H1 (cell line): ENCODE results near the gene TRAF3IP3. TPM values are rescaled to one million over a fixed set of nuclear protein-coding genes. Genes with fewer than 3 reads are reported as not detected.

Experiments
- CTCF ChIA-PET: fragments of 300-600 bp; sonication (Branson Sonifier 250); formaldehyde crosslinking; loops from one replicate; lab custom pipeline; 2021; ENCODE audit not compliant: partially characterized antibody; lab: Charles Lee
- POLR2A ChIA-PET: fragments of 300-600 bp; sonication (Branson Sonifier 250); formaldehyde crosslinking; loops from one replicate; lab custom pipeline; 2021; ENCODE audit warnings: inconsistent platforms; ENCODE audit not compliant: partially characterized antibody; lab: Charles Lee
- DNase-seq, 2 experiments: peaks; one replicate each; pipeline versions ENCODE4 v3.0.0 to v3.0.0-alpha.2; 2010 to 2022; ENCODE audit warnings: low spot score in 2 of 2, low read depth in 1 of 2, mixed read lengths in 1 of 2
- FAIRE-seq: peaks from 2 replicates; lab custom pipeline; 2011; peaks lifted over from hg19 to GRCh38; lab: Jason Lieb, UNC
- H2AFZ ChIP-seq: 2 replicates; pipeline ENCODE4 v1.8.1; 2012; ENCODE audit warnings: low read length, inconsistent platforms
- H2AK5ac ChIP-seq: 2 replicates; pipeline ENCODE4 v1.6.1; 2013; ENCODE audit warnings: low read depth, low read length
- H2BK120ac ChIP-seq: replicated peaks from 2 replicates; pipeline ENCODE3; 2013; ENCODE audit warnings: low read depth, low read length, inconsistent platforms
- H2BK12ac ChIP-seq: 2 replicates; pipeline ENCODE4 v1.6.1; 2013; ENCODE audit warnings: low read depth, low read length
- H2BK15ac ChIP-seq: 2 replicates; pipeline ENCODE4 v1.6.1; 2013; ENCODE audit warnings: low read length
- H2BK20ac ChIP-seq: 2 replicates; pipeline ENCODE4 v1.6.1; 2013; ENCODE audit warnings: low read length
- H2BK5ac ChIP-seq: 2 replicates; pipeline ENCODE4 v1.6.1; 2013; ENCODE audit warnings: low read depth, low read length
- H3K14ac ChIP-seq: 2 replicates; pipeline ENCODE4 v1.6.1; 2013; ENCODE audit warnings: inconsistent platforms; ENCODE audit not compliant: insufficient read length
- H3K18ac ChIP-seq: 2 replicates; pipeline ENCODE4 v1.6.1; 2013; ENCODE audit warnings: low read length; ENCODE audit errors: extremely low read depth
- H3K23ac ChIP-seq: 2 replicates; pipeline ENCODE4 v1.6.1; 2013; ENCODE audit warnings: inconsistent platforms; ENCODE audit not compliant: insufficient read length
- H3K23me2 ChIP-seq: 2 replicates; pipeline ENCODE4 v1.6.1; 2013; ENCODE audit warnings: low read depth, low read length
- H3K27ac ChIP-seq: 2 replicates; pipeline ENCODE4 v1.6.1; 2011; ENCODE audit warnings: low read depth, low read length, inconsistent platforms
- H3K27me3 ChIP-seq, 4 experiments: replicated peaks in 1 of 4; 1 replicate in 1 of 4; 2 replicates in 3 of 4; pipeline versions ENCODE4 v1.6.1 to v1.8.1; 2011 to 2013; ENCODE audit warnings: low read length in 3 of 4, mild to moderate bottlenecking in 3 of 4, inconsistent platforms in 2 of 4, mixed read lengths in 2 of 4, moderate library complexity in 1 of 4; ENCODE audit not compliant: control insufficient read depth in 3 of 4, insufficient read depth in 3 of 4; ENCODE audit errors: extremely low read depth in 1 of 4
- H3K36me3 ChIP-seq, 4 experiments: 2 replicates each; pipeline versions ENCODE4 v1.6.1 to v1.8.1; 2011 to 2013; ENCODE audit warnings: mild to moderate bottlenecking in 4 of 4, low read length in 3 of 4, moderate library complexity in 2 of 4, control low read depth in 1 of 4, inconsistent platforms in 1 of 4; ENCODE audit not compliant: insufficient read depth in 4 of 4, control insufficient read depth in 2 of 4
- H3K4ac ChIP-seq: replicated peaks from 2 replicates; pipeline ENCODE3; 2013; ENCODE audit warnings: low read length, low read depth, mixed read lengths, inconsistent platforms; ENCODE audit not compliant: insufficient read length
- H3K4me1 ChIP-seq, 4 experiments: replicated peaks in 1 of 4; 1 replicate in 1 of 4; 2 replicates in 3 of 4; pipeline versions ENCODE4 v1.6.1 to v1.8.1; 2011 to 2013; ENCODE audit warnings: low read length in 3 of 4, inconsistent platforms in 2 of 4, mixed read lengths in 1 of 4; ENCODE audit not compliant: insufficient read depth in 4 of 4, control insufficient read depth in 3 of 4
- H3K4me2 ChIP-seq, 2 experiments: 2 replicates each; pipeline versions ENCODE4 v1.6.1 to v1.8.1; 2011 to 2013; ENCODE audit warnings: low read depth in 2 of 2, low read length in 2 of 2, control low read depth in 1 of 2, inconsistent platforms in 1 of 2, mild to moderate bottlenecking in 1 of 2; ENCODE audit not compliant: insufficient read depth in 1 of 2
- H3K4me3 ChIP-seq, 4 experiments: fragments of 200-600, 300-600 bp in 1 of 4; sonication (generic), shearing (Covaris generic), sonication (Bioruptor Twin) in 1 of 4; 2 replicates each; pipeline versions ENCODE4 v1.5.1 to v1.8.1; 2011 to 2016; ENCODE audit warnings: low read length in 4 of 4, low read depth in 3 of 4, control low read depth in 2 of 4, inconsistent platforms in 2 of 4, mild to moderate bottlenecking in 2 of 4, mixed read lengths in 1 of 4, moderate library complexity in 1 of 4; ENCODE audit not compliant: insufficient read depth in 2 of 4; ENCODE audit errors: extremely low read depth in 1 of 4
- H3K56ac ChIP-seq: replicated peaks from 2 replicates; pipeline ENCODE3; 2013; ENCODE audit warnings: low read depth, mild to moderate bottlenecking, mixed read lengths, low read length, inconsistent platforms; ENCODE audit not compliant: insufficient read length
- H3K79me1 ChIP-seq: 2 replicates; pipeline ENCODE4 v1.6.1; 2013; ENCODE audit warnings: low read depth, low read length, control low read depth
- H3K79me2 ChIP-seq, 2 experiments: 2 replicates each; pipeline versions ENCODE4 v1.6.1 to v1.8.1; 2012 to 2013; ENCODE audit warnings: low read length in 2 of 2, mild to moderate bottlenecking in 2 of 2, inconsistent platforms in 1 of 2; ENCODE audit not compliant: insufficient read depth in 2 of 2, control insufficient read depth in 1 of 2
- H3K9ac ChIP-seq, 4 experiments: replicated peaks in 1 of 4; 1 replicate in 1 of 4; 2 replicates in 3 of 4; pipeline versions ENCODE4 v1.6.1 to v1.8.1; 2011 to 2013; ENCODE audit warnings: low read depth in 3 of 4, low read length in 3 of 4, control low read depth in 2 of 4, mild to moderate bottlenecking in 2 of 4, moderate library complexity in 2 of 4, inconsistent platforms in 1 of 4; ENCODE audit errors: extremely low read depth in 1 of 4
- H3K9me3 ChIP-seq, 2 experiments: 2 replicates each; pipeline versions ENCODE4 v1.6.1 to v1.8.1; 2012 to 2013; ENCODE audit warnings: mild to moderate bottlenecking in 2 of 2, moderate library complexity in 2 of 2, control low read depth in 1 of 2, inconsistent platforms in 1 of 2, low read depth in 1 of 2, low read length in 1 of 2, mixed read lengths in 1 of 2; ENCODE audit not compliant: insufficient read depth in 2 of 2
- H4K20me1 ChIP-seq, 2 experiments: replicated peaks in 1 of 2; 2 replicates each; pipeline versions ENCODE3 to v1.8.1; 2011 to 2013; ENCODE audit warnings: inconsistent platforms in 2 of 2, low read length in 2 of 2, mild to moderate bottlenecking in 1 of 2; ENCODE audit not compliant: insufficient read depth in 2 of 2, control insufficient read depth in 1 of 2
- H4K5ac ChIP-seq: 2 replicates; pipeline ENCODE4 v1.6.1; 2013; ENCODE audit warnings: low read length, low read depth, mixed read lengths, inconsistent platforms; ENCODE audit not compliant: insufficient read length
- H4K8ac ChIP-seq: 2 replicates; pipeline ENCODE4 v1.8.0; 2013; ENCODE audit warnings: mild to moderate bottlenecking, moderate library complexity, low read length, inconsistent platforms; ENCODE audit not compliant: insufficient read depth; ENCODE audit errors: extremely low read depth
- H4K91ac ChIP-seq: replicated peaks from 2 replicates; pipeline ENCODE3; 2013; ENCODE audit warnings: low read length, mixed read lengths, inconsistent platforms; ENCODE audit not compliant: insufficient read length
- ASH2L ChIP-seq: fragments of 200-600, 300-600 bp; sonication (generic); IDR thresholded peaks from one replicate; pipeline ENCODE4 v1.7.1; 2017; ENCODE audit warnings: low read length
- BCL11A ChIP-seq, 2 experiments: IDR thresholded peaks; one replicate each; pipeline ENCODE4 v1.6.1; 2011; ENCODE audit warnings: low read depth in 2 of 2, low read length in 2 of 2, mild to moderate bottlenecking in 2 of 2
- BRCA1 ChIP-seq: IDR thresholded peaks from 2 replicates; pipeline ENCODE4 v1.6.1; 2012; ENCODE audit warnings: low read depth, low read length, improper control_type of control experiment
- CBX8 ChIP-seq: fragments of 300-800, 300-1000 bp; sonication (generic); IDR thresholded peaks from 2 replicates; pipeline ENCODE4 v1.7.1; 2016; ENCODE audit warnings: low read depth, low read length, borderline replicate concordance
- KDM1A ChIP-seq: fragments of 200-600, 300-600 bp; sonication (generic); IDR thresholded peaks from 2 replicates; pipeline ENCODE4 v1.7.1; 2016; ENCODE audit warnings: mild to moderate bottlenecking, low read length, borderline replicate concordance
- MAX ChIP-seq: IDR thresholded peaks from 2 replicates; pipeline ENCODE4 v1.6.1; 2012; ENCODE audit warnings: inconsistent platforms
- SAP30 ChIP-seq: fragments of 300-600 bp; sonication (generic); IDR thresholded peaks from 2 replicates; pipeline ENCODE4 v1.7.1; 2012; ENCODE audit warnings: low read length, moderate library complexity, mild to moderate bottlenecking, inconsistent platforms; ENCODE audit not compliant: insufficient read depth, insufficient replicate concordance
- SUZ12 ChIP-seq: fragments of 200-600 bp; sonication (generic); IDR thresholded peaks from 2 replicates; pipeline ENCODE4 v1.6.1; 2012; ENCODE audit warnings: mild to moderate bottlenecking, inconsistent platforms, low read length, moderate library complexity, mixed read lengths
- TAF1 ChIP-seq: IDR thresholded peaks from 2 replicates; pipeline ENCODE4 v1.6.1; 2011; ENCODE audit warnings: mild to moderate bottlenecking, low read depth, low read length
- TCF12 ChIP-seq: IDR thresholded peaks from 2 replicates; pipeline ENCODE4 v1.6.1; 2011; ENCODE audit warnings: low read depth, mild to moderate bottlenecking, low read length
- YY1 ChIP-seq: IDR thresholded peaks from 2 replicates; pipeline ENCODE4 v1.6.1; 2011; ENCODE audit warnings: low read depth, mild to moderate bottlenecking, low read length
- WGBS, 2 experiments: shearing (Covaris generic) in 1 of 2; methylation state at CpG; one replicate each; pipeline versions ENCODE4 v1.1.6 to v1.1.7; 2013 to 2015; ENCODE audit warnings: low lambda C conversion rate in 2 of 2, mixed read lengths in 2 of 2, inconsistent platforms in 1 of 2, low coverage in 1 of 2, missing lambda C conversion rate in 1 of 2; ENCODE audit not compliant: insufficient replicate concordance in 2 of 2, insufficient coverage in 1 of 2, insufficient read length in 1 of 2; ENCODE audit errors: extremely low coverage in 1 of 2, missing lambda C conversion rate in 1 of 2; 5-methylcytosine and 5-hydroxymethylcytosine counted together
- polyA plus RNA-seq, 7 experiments: library from polyadenylated mRNA; depleted of rRNA in 3 of 7; stranded (reverse) in 5 of 7; unstranded in 2 of 7; fragments of >200 nt in 5 of 7; fragments of 200-250 nt in 2 of 7; gene quantifications; 1 replicate in 5 of 7; 2 replicates in 1 of 7; 4 replicates in 1 of 7; pipeline versions ENCODE4 v1.2.1 to v1.2.3, GENCODE V29; 2011 to 2013; ENCODE audit warnings: missing spikeins in 2 of 7, mixed read lengths in 2 of 7
- total RNA-seq: library from RNA; stranded (reverse); fragmentation: NEBNext Ultra II Directional; extraction: Animal tissue kit (Norgen Biotek cat#: 25700); gene quantifications from 2 replicates; pipeline ENCODE4 v1.2.1, GENCODE V29; 2021
- TF ChIP-seq, protein P1 (sequence below), 3 experiments: IDR thresholded peaks; 1 replicate in 2 of 3; 2 replicates in 1 of 3; pipeline versions ENCODE4 v1.5.1 to v1.6.1; 2011; ENCODE audit warnings: low read length in 3 of 3, mild to moderate bottlenecking in 3 of 3, inconsistent platforms in 2 of 3, low read depth in 1 of 3, moderate library complexity in 1 of 3; ENCODE audit not compliant: insufficient read depth in 1 of 3; ENCODE audit errors: control extremely low read depth in 1 of 3

The TRAF3IP3 gene
- total and polyA plus RNA-seq, 2 of the 8 experiments (the other 6 are each of a cell fraction or from before 2014, with no cell fraction given), result not detected

- no peaks in the 10 kb centered on the region for H3K36me3 ChIP-seq
- no peak overlapping the region for H3K56ac ChIP-seq
- ChIA-PET POLR2A (no interaction called here), CTCF (no interaction called here)
- H2BK20ac ChIP-seq, result no peak overlapping the region
- no peak overlapping the region for H3K4me2 ChIP-seq
- H3K79me1 ChIP-seq, result no peaks in the 10 kb centered on the region
- no peaks in the 10 kb centered on the region for H3K79me2 ChIP-seq
- H2AK5ac ChIP-seq, result no peak overlapping the region
- no peak overlapping the region for H3K23ac ChIP-seq
- no peaks in the 10 kb centered on the region for H4K20me1 ChIP-seq
- 75% methylated on average over 2 of the region's 2 CpGs; no CpG with 5 or more reads in 1 of the 2 experiments for WGBS, 2 experiments
- H2BK12ac ChIP-seq, result no peak overlapping the region
- no peak overlapping the region for H2AFZ ChIP-seq
- no peak overlapping the region for H3K18ac ChIP-seq
- no peak overlapping the region for H4K91ac ChIP-seq
- H4K8ac ChIP-seq, result no peak overlapping the region
- DNase-seq (no peak), FAIRE-seq (no peak)
- H3K9me3 ChIP-seq, result no peaks in the 10 kb centered on the region
- H3K4ac ChIP-seq, result no peak overlapping the region
- no peak overlapping the region for H3K9ac ChIP-seq
- H3K14ac ChIP-seq, result no peak overlapping the region
- H3K4me3 ChIP-seq, result no peak overlapping the region
- no peak overlapping the region for H3K27ac ChIP-seq
- H2BK120ac ChIP-seq, result no peak overlapping the region
- H2BK15ac ChIP-seq, result no peak overlapping the region
- H2BK5ac ChIP-seq, result no peak overlapping the region
- H3K27me3 ChIP-seq, result peaks cover 0 to 1% (median 0%) of the 10 kb centered on the region in 4 experiments; a peak in 1 of 7 replicates
- H3K23me2 ChIP-seq, result no peaks in the 10 kb centered on the region; the same call in 1 of the 2 replicates
- no peaks in the 10 kb centered on the region for H3K4me1 ChIP-seq
- no peak overlapping the region for H4K5ac ChIP-seq
- TF ChIP-seq CBX8 (no peak), ASH2L (no peak), BRCA1 (no peak), TCF12 (no peak), KDM1A (no peak), BCL11A (IDR thresholded peaks at IDR 0.05; ENCODE audit: low read depth in 2 of 2, low read length in 2 of 2) (no peak), TAF1 (no peak), MAX (no peak), YY1 (no peak), SAP30 (no peak), SUZ12 (no peak)
- TF ChIP-seq, protein P1, sequence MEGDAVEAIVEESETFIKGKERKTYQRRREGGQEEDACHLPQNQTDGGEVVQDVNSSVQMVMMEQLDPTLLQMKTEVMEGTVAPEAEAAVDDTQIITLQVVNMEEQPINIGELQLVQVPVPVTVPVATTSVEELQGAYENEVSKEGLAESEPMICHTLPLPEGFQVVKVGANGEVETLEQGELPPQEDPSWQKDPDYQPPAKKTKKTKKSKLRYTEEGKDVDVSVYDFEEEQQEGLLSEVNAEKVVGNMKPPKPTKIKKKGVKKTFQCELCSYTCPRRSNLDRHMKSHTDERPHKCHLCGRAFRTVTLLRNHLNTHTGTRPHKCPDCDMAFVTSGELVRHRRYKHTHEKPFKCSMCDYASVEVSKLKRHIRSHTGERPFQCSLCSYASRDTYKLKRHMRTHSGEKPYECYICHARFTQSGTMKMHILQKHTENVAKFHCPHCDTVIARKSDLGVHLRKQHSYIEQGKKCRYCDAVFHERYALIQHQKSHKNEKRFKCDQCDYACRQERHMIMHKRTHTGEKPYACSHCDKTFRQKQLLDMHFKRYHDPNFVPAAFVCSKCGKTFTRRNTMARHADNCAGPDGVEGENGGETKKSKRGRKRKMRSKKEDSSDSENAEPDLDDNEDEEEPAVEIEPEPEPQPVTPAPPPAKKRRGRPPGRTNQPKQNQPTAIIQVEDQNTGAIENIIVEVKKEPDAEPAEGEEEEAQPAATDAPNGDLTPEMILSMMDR (IDR thresholded peaks at IDR 0.05; ENCODE audit: control extremely low read depth in 1 of 3, insufficient read depth in 1 of 3, low read depth in 1 of 3, low read length in 3 of 3), result no peak
These were observed 41.5 kb upstream of the TRAF3IP3 start for GRCh38 chr1:209714338-209714737.
